Measurements from ENCODE around the gene PTPRR. TPM values are rescaled to one million over a fixed set of nuclear protein-coding genes. Genes with fewer than 3 reads are reported as not detected.

Gene PTPRR
- total and polyA plus RNA-seq, 2 of the 4 experiments (the other 2 are of a cell fraction) = 0.18 to 0.21 TPM

- H2BK120ac ChIP-seq (ENCODE audit: low read depth, low read length) = no peak within 1 kb of the TSS
- no peak within 1 kb of the TSS for H4K91ac ChIP-seq (ENCODE audit: insufficient read depth, low read depth, low read length)
- no peak within 1 kb of the TSS for H3K9ac ChIP-seq (ENCODE audit: low read depth, low read length)
- ATAC-seq (ENCODE audit: low read depth) (no peak), DNase-seq (no peak)
- no peak within 1 kb of the TSS for H3K27ac ChIP-seq (ENCODE audit: insufficient read depth, low read length)
- CTCF ChIA-PET = no interaction called here
- H3K36me3 ChIP-seq (ENCODE audit: control insufficient read depth, insufficient read depth, low read length) = no peaks in the 10 kb centered on the region
- no peaks in the 10 kb centered on the region for H3K4me1 ChIP-seq (ENCODE audit: control insufficient read depth, insufficient read depth, low read length)
- no CpG with 5 or more reads among the region's 6 CpGs for WGBS, 2 experiments (ENCODE audit: extremely low coverage in 2 of 2, insufficient read length in 1 of 2)
- no peak within 1 kb of the TSS for H4K5ac ChIP-seq (ENCODE audit: low read depth, low read length)
- H3K4me3 ChIP-seq (ENCODE audit: insufficient read depth, low read depth, low read length) = no peak within 1 kb of the TSS
- no peak within 1 kb of the TSS for H3K56ac ChIP-seq (ENCODE audit: extremely low read depth, insufficient read depth, low read length)
- TF ChIP-seq POLR2A (IDR thresholded peaks at IDR 0.05; ENCODE audit: low read depth, low read length) (no peak), NFE2L2 (IDR thresholded peaks at IDR 0.05; ENCODE audit: low read depth, low read length) (no peak), MAFK (IDR thresholded peaks at IDR 0.05; ENCODE audit: low read depth, low read length) (no peak), MAZ (IDR thresholded peaks at IDR 0.05; ENCODE audit: borderline replicate concordance, low read depth, low read length) (no peak), BHLHE40 (IDR thresholded peaks at IDR 0.05; ENCODE audit: low read depth, low read length) (no peak)
- POLR2A ChIA-PET (ENCODE audit: unreplicated experiment) = no interaction called here
- H2AFZ ChIP-seq (replicated peaks; ENCODE audit: low read length, poor library complexity) = no peak within 1 kb of the TSS
- no peak within 1 kb of the TSS for H4K8ac ChIP-seq (ENCODE audit: low read depth in 2 of 2, low read length in 2 of 2)
- dilution Hi-C loops (cut with HindIII; ENCODE audit: low sequenced_read_pairs, unreplicated experiment) (no loop called here), in situ Hi-C loops (cut with MboI; ENCODE audit: low sequenced_read_pairs) (no loop called here), intact Hi-C loops (cut with micrococcal nuclease) (no loop called here)
- no peak within 1 kb of the TSS for H2AK9ac ChIP-seq (replicated peaks; ENCODE audit: low read depth, low read length, poor library complexity)
- no TSS peak for BruUV-seq (replicated peaks)
- H3K23ac ChIP-seq (ENCODE audit: low read depth, low read length) = no peak within 1 kb of the TSS
- H2BK20ac ChIP-seq (ENCODE audit: low read depth, low read length) = no peak within 1 kb of the TSS
- H3K27me3 ChIP-seq (ENCODE audit: control insufficient read depth, insufficient read depth, low read length) = no peaks in the 10 kb centered on the region
- no peak within 1 kb of the TSS for H2BK5ac ChIP-seq (ENCODE audit: low read depth, low read length, poor library complexity, severe bottlenecking)
- no peak within 1 kb of the TSS for H2AK5ac ChIP-seq (ENCODE audit: low read depth, low read length)
- no peak within 1 kb of the TSS for H3K4me2 ChIP-seq (ENCODE audit: low read depth, low read length)
- no peaks in the 10 kb centered on the region for H3K79me1 ChIP-seq (ENCODE audit: low read depth in 1 of 2, low read length in 2 of 2)
- H3K9me1 ChIP-seq (ENCODE audit: insufficient read depth, low read length) = no peaks in the 10 kb centered on the region
- no peak within 1 kb of the TSS for H3K4ac ChIP-seq (ENCODE audit: low read depth, low read length)
- no peak within 1 kb of the TSS for H2BK15ac ChIP-seq (ENCODE audit: low read depth, low read length)
- H3K9me3 ChIP-seq (ENCODE audit: control insufficient read depth, insufficient read depth, low read length) = no peaks in the 10 kb centered on the region
- H3K18ac ChIP-seq (ENCODE audit: low read depth, low read length) = no peak within 1 kb of the TSS
- H3K14ac ChIP-seq (replicated peaks; ENCODE audit: low read depth, low read length) = no peak within 1 kb of the TSS
- H4K20me1 ChIP-seq (ENCODE audit: insufficient read depth, low read length) = no peaks in the 10 kb centered on the region
Measured at GRCh38 chr12:70637303-70638085, 283.0 kb downstream of the PTPRR start, which contains the start of gene PTPRB. Gene PTPRB, minus strand, starts transcription at chr12:70637429. Its CDS starts 34 bp downstream, at chr12:70637395.

All from IMR-90 (cell line).